HL-60/S4 (cell line): ENCODE data around the gene AHSA1.

ENCODE experiments used
- in situ Hi-C: fragments of 300-500 bp; cut with MboI; formaldehyde crosslinking; loops from 2 replicates; pipeline ENCODE4 v1.14.3; 2022; ENCODE audit warnings: low sequenced_read_pairs

The AHSA1 gene

DNA sequence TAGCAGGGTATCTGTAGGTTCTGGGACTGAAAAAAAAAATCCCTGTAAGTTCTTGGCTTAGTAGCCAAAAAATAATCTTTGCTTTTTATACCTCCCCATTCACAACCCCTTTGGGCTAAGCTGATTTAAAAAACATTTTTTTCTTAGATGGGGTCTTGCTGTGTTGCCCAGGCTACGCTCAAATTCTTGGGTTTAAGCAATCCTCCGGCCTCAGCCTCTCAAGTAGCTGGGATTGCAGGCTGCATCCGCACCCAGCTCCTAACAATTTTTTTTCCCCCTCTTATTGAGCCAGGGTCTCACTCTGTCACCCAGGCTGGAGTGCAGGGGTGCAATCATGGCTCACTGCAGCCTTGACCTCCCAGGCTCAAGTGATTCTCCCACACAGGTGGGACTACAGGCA, 49.9 kb downstream of the AHSA1 start:
- in situ Hi-C loops: no loop called here

DNA sequence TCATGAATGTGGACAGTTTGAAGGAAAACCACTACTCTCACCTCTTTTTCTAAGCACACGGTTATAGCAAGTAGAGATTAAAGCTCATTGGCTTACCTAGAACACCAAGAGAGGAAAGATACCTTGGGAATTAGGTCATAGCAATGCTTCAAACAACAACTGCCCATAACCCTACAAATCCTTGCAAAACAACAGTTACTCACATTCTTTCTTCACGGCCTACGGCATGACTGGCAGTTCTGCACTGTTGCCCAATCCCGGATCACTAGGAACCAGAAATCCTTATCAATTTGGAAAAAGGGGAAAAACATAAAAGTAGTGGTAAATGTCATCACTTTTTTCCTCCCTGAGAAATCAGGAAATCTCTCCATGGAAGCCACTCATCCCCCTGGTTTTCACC, 50.4 kb downstream of the AHSA1 start:
- in situ Hi-C loops: no loop called here

DNA sequence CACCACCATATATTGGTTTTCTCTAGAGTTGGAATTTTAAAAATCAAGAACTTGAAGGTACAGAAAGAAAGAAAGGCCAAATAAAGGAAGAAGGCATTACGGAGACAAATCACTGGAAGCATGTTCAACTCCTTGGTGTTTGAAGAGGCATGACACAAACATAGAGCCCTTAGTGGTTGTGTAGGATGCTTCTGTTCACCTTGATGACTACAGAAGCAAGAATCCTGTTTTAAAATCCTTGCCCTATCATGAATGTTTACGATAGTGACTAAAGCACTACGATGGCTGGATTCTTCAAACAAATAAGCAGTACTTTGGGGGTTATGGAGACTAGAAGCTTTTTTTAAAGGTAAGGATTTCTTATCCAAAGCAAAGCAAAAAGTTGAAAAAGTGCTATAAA, 51.0 kb downstream of the AHSA1 start:
- in situ Hi-C loops: no loop called here

DNA sequence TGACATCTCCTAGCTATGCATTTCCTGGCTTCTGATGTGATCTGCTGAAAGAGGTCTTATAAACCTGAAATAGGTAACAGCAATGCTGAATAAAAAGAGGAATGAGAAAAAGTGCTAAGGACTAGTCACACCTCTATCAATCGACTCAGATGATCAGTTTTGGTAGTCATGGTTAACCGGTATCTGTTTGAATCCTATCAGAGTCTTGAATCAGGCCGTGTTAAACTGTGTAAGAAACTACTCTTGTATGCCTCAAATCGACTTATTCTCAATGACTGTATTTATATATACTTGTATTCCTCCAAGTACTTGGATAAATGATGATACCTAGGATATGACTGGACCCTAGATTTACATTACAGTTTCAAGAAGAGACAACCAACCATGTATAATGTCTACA, 51.5 kb downstream of the AHSA1 start:
- in situ Hi-C loops: no loop called here

DNA sequence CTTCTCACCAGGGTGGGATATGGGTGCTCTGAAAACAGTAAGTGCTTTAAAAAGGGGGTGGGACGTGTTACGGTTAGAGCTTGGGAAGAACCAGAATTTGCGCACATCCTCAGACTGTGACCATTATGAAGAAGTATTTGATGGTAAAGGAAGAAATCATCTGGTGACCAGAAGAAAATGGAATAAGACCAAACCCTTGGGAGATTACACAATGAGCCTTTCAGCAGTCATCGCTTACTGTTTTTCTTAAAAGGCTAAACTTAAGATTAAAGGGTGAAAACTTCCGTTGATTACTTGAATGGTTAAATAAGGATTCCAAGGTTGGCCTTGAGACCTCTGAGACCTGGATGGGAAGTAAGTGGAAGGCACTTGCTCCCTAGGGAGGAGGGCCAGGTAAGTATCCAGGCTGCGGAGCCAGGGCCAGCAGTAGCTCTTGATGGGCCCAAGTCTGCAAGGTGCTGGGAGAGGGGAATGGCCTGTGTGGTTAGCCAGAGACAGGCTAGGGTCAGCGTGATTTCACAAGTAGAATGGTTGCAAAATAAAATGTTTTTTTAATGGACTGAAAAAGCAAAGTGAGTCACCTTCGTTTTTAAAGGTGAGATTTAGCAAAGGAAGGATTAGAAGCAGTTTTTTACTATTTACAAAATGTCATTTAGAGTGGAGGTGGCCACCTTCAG, 53.7 kb downstream of the AHSA1 start:
- in situ Hi-C loops: no loop called here

DNA sequence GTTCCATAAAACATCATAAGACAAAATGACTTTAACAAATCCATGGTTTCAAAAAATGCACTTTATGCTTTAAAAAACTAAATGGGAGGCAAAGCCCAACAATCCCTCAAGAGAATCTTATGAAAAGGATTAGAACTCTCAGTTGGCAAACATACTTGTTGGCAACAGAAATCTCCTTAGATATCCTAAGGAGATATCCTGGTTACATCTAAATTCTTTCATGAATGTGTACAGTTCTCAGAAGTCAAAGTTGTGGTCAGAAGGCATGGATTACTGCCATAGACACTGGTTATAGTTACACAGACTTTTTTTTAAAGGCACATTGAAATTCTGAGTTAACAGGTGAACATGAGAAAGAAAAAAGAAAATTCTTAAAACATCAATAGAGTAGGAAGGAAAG, 58.2 kb downstream of the AHSA1 start:
- in situ Hi-C loops: no loop called here
